ENCODE results near the gene HSF5.
A peak's percentile ranks its signal among the peaks of the same experiment; 100 is the strongest.

The HSF5 gene

GRCh38 chr17:58377661-58378060, 110.5 kb downstream of the HSF5 start:
- no peak for TF ChIP-seq CTCF (IDR thresholded peaks at IDR 0.05; ENCODE audit: insufficient read depth, low read length)
- TF ChIP-seq SPI1 (IDR thresholded peaks at IDR 0.05; ENCODE audit: borderline replicate concordance, low read depth), result peak; percentile 44; the same call in 1 of the 2 replicates
- H3K4me3 ChIP-seq (replicated peaks; ENCODE audit: insufficient read depth, low read length), result no peak overlapping the region
- H3K27ac ChIP-seq (replicated peaks), result no peak overlapping the region
- no peaks in the 10 kb centered on the region for H3K27me3 ChIP-seq (ENCODE audit: insufficient read depth, poor library complexity, severe bottlenecking)
- DNase-seq (ENCODE audit: low read depth in 1 of 2, low spot score in 1 of 2), result no peak

GRCh38 chr17:58377093-58377601, 111.1 kb downstream of the HSF5 start:
- no peak overlapping the region for H3K27ac ChIP-seq (replicated peaks)
- H3K27me3 ChIP-seq (ENCODE audit: insufficient read depth, poor library complexity, severe bottlenecking), result no peaks in the 10 kb centered on the region
- TF ChIP-seq CTCF (IDR thresholded peaks at IDR 0.05; ENCODE audit: insufficient read depth, low read length) (no peak), POLR2AphosphoS5 (IDR thresholded peaks at IDR 0.05; ENCODE audit: low read depth) (no peak), REST (IDR thresholded peaks at IDR 0.05; ENCODE audit: insufficient replicate concordance, low read depth) (no peak), GABPA (IDR thresholded peaks at IDR 0.05; ENCODE audit: low read depth) (no peak), SPI1 (IDR thresholded peaks at IDR 0.05; ENCODE audit: borderline replicate concordance, low read depth) (no peak)
- DNase-seq (ENCODE audit: low read depth in 1 of 2, low spot score in 1 of 2), result no peak
- no peak overlapping the region for H3K4me3 ChIP-seq (replicated peaks; ENCODE audit: insufficient read depth, low read length)

- TF ChIP-seq GABPA (IDR thresholded peaks at IDR 0.05; ENCODE audit: low read depth) (no peak), POLR2AphosphoS5 (IDR thresholded peaks at IDR 0.05; ENCODE audit: low read depth) (no peak), SPI1 (IDR thresholded peaks at IDR 0.05; ENCODE audit: borderline replicate concordance, low read depth) (peak; percentile 53), CTCF (IDR thresholded peaks at IDR 0.05; ENCODE audit: insufficient read depth, low read length) (no peak), REST (IDR thresholded peaks at IDR 0.05; ENCODE audit: insufficient replicate concordance, low read depth) (peak; percentile 69)
- H3K27me3 ChIP-seq (ENCODE audit: insufficient read depth, poor library complexity, severe bottlenecking), result no peaks in the 10 kb centered on the region
- peak in 1 of 2 experiments; percentile 16 for DNase-seq (ENCODE audit: low read depth in 1 of 2, low spot score in 1 of 2)
- H3K27ac ChIP-seq (replicated peaks), result no peak overlapping the region
- H3K4me3 ChIP-seq (replicated peaks; ENCODE audit: insufficient read depth, low read length), result no peak overlapping the region
Observed at GRCh38 chr17:58376472-58377000, 111.7 kb downstream of the HSF5 start.

GRCh38 chr17:58375811-58376210, 112.4 kb downstream of the HSF5 start:
- TF ChIP-seq GABPA (IDR thresholded peaks at IDR 0.05; ENCODE audit: low read depth), result no peak
- TF ChIP-seq REST (IDR thresholded peaks at IDR 0.05; ENCODE audit: insufficient replicate concordance, low read depth), result no peak
- peak; percentile 18; the same call in 1 of the 2 replicates for TF ChIP-seq SPI1 (IDR thresholded peaks at IDR 0.05; ENCODE audit: borderline replicate concordance, low read depth)
- no peak for TF ChIP-seq CTCF (IDR thresholded peaks at IDR 0.05; ENCODE audit: insufficient read depth, low read length)
- TF ChIP-seq POLR2AphosphoS5 (IDR thresholded peaks at IDR 0.05; ENCODE audit: low read depth), result no peak
- no peak overlapping the region for H3K4me3 ChIP-seq (replicated peaks; ENCODE audit: insufficient read depth, low read length)
- DNase-seq (ENCODE audit: low read depth in 1 of 2, low spot score in 1 of 2), result no peak
- no peaks in the 10 kb centered on the region for H3K27me3 ChIP-seq (ENCODE audit: insufficient read depth, poor library complexity, severe bottlenecking)
- no peak overlapping the region for H3K27ac ChIP-seq (replicated peaks)

Measured in HL-60 (cell line).